HG03571 (cell line): ENCODE results near the gene CHST3.
"Not testable (repeated sequence)": the region's sequence is repeated elsewhere in the genome, so short reads cannot be mapped to it uniquely, and the experiment has no call there.

Experiments
- ATAC-seq: cut with Tn5 transposase; IDR thresholded peaks from one replicate; pipeline ENCODE4 v1.9.1; 2021; ENCODE audit not compliant: unreplicated experiment

CHST3 gene

GRCh38 chr10:71964098-71964742, at the start of gene CHST3:
TSS of gene CHST3 (plus strand) at chr10:71964395. CDS start at chr10:72005843, 41,448 bp downstream.
- no peak for ATAC-seq

DNA sequence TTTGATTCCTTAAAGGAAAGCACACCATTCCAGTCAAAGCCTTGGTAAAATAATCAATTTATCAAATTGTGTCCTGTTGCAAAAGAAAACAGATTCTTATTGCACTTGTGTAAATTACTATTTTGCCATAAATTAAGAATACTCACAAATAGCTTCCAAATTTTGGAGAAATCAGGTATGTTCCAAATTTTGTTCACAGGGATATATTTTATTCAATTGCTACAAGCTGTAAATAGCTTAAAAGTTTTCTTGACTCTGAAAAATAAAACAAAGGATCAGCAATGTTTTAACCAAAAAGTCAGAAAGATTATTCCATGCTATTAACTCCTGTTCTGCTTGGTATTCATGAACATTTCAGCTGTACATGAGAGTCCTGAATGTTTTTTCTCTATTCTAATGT, 47.4 kb upstream of the CHST3 start:
- no peak for ATAC-seq

DNA sequence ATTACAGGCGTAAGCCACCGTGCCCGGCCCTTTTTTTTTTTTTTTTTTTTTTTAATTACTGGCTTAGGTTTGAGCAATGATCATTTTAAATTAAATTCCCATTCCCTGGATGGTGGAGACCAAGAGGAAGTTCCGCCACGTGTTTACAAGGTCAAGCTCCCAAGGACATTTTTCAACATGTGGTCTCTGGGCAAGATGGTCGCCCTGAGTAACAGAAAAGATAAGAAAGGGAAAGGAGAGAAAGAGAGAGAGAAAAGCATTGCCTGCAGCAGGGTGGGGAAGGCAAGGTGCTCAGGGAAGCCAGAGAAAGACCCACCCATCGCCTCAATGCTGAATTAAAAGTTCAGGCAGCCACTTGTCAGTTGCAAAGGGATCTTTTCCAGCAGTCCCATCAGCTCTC, 45.2 kb upstream of the CHST3 start:
- ATAC-seq, result no peak

DNA sequence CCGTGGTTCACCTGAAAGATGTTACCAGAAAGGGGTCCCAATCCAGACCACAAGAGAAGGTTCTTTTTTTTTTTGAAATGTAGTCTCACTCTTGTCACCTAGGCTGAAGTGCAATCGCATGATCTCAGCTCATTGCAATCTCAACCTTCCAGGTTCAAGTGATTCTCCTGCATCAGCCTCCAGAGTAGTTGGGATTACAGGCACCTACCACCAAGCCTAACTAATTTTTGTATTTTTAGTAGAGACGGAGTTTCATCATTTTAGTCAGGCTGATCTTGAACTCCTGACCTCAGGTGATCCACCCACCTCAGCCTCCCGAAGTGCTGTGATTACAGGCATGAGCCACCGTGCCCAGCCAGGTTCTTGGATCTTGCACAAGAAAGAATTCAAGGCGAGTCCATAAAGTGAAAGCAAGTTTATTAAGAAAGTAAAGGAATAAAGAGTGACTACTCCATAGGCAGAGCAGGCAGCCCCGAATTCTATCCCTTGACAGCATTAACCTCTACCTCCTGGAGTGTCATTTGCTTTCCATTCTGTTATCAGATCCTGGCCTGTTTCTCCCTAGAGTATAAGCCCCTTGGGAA, 44.1 kb upstream of the CHST3 start:
- ATAC-seq, result not testable (repeated sequence)

GRCh38 chr10:71920540-71921323, 43.5 kb upstream of the CHST3 start:
- no peak for ATAC-seq

DNA sequence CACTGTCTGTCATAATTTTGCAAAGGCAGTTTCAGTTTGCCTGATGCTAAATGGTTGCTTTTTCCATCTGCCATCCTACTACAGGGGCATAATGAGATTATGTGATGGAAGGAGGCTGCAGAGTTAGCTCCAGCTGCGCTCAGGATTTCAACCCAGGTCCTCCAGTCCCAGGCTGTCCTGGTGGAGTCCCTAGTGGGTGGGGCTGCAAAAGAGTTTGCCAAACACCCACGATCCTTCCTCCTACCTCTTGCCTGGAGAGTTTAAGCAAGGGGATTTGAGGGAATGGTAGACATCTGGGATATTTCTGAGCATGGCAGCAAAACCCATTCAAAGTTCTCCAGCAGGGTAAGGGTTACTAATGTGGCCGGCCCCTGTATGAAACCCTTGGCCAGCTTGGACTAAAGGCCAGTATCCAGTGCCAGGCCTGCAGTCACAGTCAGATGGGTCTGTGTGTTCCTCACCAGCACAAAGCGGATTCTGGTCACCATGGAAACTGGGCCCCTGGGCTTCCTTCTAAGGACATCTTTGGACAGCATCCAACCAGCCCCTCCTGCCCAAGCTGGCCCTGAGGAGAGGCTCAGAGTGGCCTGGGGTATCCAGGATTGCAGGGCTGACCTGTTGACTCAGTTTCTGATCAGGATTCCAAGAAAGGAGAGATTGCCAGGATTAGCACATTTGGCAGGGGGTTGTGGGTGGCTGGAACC, 42.7 kb upstream of the CHST3 start:
- ATAC-seq, result no peak

- ATAC-seq, result no peak
These were observed 41.0 kb upstream of the CHST3 start for GRCh38 chr10:71923138-71923692.

DNA sequence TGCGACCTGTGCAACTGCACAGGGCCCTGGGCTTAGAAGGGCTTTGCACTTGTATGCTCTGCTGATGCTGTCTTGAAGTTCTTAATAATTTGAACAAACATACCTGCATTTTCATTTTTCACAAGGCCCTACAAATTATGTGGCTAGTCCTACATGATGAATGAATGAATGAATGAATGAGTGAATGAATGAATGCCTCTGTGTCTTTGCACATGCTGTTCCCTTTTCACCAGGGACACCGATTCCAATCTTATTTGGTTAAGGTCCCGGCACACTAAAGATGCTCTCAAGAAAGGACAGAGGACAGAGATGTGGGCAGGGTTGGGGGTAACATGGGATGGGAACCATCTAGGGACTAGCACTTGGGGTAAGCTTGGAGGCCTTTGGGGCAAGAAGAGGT, 39.4 kb upstream of the CHST3 start:
- no peak for ATAC-seq

- no peak for ATAC-seq
These were observed 37.0 kb upstream of the CHST3 start for GRCh38 chr10:71927159-71927558.

- ATAC-seq, result no peak
These were observed 36.2 kb upstream of the CHST3 start for GRCh38 chr10:71927776-71928592.

DNA sequence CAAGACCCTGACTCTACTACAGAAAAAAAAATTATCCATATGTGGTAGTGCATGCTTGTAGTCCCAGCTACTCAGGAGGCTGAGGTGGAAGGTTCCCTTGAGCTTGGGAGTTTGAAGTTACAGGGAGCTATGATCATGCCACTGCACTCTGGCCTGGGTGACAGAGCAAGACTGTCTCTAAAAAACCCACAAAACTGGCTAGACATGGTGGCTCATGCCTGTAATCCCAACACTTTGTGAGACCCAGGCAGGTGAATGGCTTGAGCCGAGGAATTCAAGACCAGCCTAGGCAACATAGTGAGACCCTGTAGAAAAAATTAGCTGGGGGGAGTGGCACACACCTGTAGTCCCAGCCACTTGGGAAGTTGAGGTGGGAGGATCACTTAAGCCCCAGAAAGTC, 32.9 kb upstream of the CHST3 start:
- ATAC-seq, result no peak

DNA sequence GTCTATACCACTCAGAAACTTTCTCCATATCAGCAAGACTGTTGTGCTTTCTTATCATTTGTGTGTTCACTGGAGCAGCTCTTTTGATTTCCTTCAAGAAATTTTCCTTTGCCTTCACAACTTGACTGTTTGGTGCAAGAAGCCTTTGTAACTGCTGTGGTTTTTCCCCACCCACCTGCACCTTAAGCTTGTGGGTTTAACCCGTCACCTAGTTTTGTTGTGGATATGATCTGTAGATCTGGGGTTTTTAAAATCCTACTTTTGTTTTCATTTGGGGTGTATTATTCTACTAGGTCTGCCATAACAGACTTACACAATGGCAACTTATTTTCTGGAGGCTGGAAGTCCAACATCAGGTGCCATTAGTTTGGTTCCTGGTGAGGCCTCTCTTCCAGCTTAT, 30.5 kb upstream of the CHST3 start:
- no peak for ATAC-seq

- ATAC-seq, result no peak
These were observed 26.0 kb upstream of the CHST3 start for GRCh38 chr10:71938211-71938610.

DNA sequence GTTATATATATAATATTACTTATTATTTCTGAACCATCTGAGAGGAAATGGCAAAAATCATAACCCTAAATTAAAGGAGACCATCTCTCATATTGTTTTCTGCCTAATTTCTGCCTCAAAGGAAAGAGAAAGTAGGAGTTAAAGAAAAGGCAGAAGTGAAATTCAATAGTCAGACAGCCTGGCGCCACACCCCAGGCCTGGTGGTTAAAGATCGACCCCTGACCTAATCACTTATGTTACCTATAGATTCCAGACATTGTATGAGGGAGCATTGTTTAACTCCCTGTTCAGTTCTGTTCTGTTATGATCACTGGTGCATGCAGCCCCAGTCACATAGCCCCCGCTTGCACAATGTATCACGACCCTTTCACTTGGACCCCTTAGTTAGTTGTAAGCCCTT, 24.9 kb upstream of the CHST3 start:
- no peak for ATAC-seq

- no peak for ATAC-seq
These were observed 24.2 kb upstream of the CHST3 start for GRCh38 chr10:71939861-71940474.

GRCh38 chr10:71940752-71941151, 23.4 kb upstream of the CHST3 start:
- no peak for ATAC-seq

- no peak for ATAC-seq
These were observed 22.9 kb upstream of the CHST3 start for GRCh38 chr10:71941318-71941717.

DNA sequence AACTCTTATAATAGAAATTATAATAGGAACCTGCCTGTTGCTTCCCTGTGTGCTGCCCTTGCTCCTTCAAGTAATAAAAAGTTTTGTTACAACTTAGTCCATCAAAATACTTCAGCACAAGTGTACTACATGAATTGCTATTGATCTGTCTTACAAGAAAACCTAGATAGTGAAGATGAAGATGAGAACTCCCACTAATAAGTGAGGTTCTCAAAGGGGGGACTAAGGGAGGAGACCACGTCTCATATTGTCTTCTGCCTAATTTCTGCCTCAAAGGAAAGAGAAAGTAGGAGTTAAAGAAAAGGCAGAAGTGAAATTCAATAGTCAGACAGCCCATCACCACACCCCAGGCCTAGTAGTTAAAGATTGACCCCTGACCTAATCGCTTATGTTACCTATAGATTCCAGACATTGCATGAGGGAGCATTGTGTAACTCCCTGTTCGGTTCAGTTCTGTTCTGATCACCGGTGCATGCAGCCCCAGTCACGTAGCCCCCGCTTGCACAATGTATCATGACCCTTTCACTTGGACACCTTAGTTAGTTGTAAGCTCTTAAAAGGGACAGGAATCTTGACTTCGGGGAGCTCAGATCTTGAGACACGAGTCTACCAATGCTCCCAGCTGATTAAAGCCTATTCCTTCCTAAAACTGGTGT, 18.2 kb upstream of the CHST3 start:
- no peak for ATAC-seq

GRCh38 chr10:71946700-71947099, 17.5 kb upstream of the CHST3 start:
- ATAC-seq, result no peak
